Stomach (tissue), 4 donors: ENCODE data around the gene DUSP8.
A peak's percentile ranks its signal among the peaks of the same experiment; 100 is the strongest.

ENCODE experiments used
- CTCF ChIP-seq, 7 experiments: fragments of 450-650 bp in 4 of 7; fragments of 200-600 bp in 3 of 7; sonication (generic) in 3 of 7; IDR thresholded peaks; one replicate each; pipeline ENCODE4 v1.5.1; 2016 to 2019; ENCODE audit warnings: antibody characterized with exemption in 7 of 7, control low read depth in 2 of 7, mild to moderate bottlenecking in 1 of 7
- POLR2A ChIP-seq, 4 donors: fragments of 450-650 bp; IDR thresholded peaks; one replicate each; pipeline ENCODE4 v1.6.1; 2016; ENCODE audit warnings: antibody characterized with exemption in 4 of 4, control low read depth in 2 of 4, mild to moderate bottlenecking in 1 of 4, moderate library complexity in 1 of 4
- POLR2AphosphoS5 ChIP-seq, 3 donors: sonication (generic); formaldehyde crosslinking; IDR thresholded peaks; one replicate each; pipeline ENCODE4 v1.6.1; 2016; ENCODE audit warnings: antibody characterized with exemption in 3 of 3

DNA sequence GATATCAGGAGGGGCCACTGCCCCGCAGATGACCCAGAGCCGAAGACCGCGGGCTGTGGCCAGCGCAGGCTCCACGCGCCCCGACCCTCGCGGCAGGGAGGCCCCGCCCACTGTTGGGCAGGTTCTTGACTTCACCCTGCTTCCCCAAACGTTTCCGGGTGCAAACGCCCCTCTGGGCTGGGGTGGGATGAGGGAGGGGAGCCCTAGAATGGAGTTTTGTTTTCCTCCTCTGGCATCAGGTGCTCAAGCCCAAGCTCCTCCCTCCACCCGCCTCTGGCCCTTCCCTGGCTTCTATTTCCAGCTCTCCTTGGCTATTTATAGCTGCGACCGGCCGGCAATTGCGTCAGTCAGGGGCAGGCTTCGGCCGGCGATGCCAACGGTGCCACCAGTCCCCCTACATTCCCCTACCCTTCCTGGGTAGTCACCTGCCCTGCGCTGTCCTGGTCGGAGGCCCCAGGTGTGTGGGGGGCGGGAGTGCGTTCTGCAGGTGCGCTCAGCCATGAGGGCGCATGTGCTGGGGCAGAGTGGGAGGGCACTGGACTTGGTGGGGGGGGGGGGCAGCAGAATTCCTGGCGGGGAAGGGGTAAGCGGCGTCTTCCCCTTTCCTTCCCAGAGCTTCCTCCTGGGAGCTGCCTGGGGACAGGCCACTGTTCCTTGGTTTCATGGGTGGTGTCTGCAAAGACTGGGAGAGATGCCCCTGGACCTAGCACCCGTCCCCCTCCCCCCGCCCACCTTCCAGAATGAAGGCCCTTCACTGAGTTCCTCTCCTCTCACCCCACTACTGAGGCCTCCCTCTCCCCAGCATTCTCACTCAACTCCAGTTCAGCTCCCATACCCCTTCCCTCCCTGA lies 23.6 kb downstream of the DUSP8 start:
- no peak for TF ChIP-seq CTCF (IDR thresholded peaks at IDR 0.05)
- TF ChIP-seq POLR2A (IDR thresholded peaks at IDR 0.05) = no peak
- peak; percentile 54 to 80 (median 62) for TF ChIP-seq POLR2AphosphoS5 (IDR thresholded peaks at IDR 0.05)
